Keratinocyte (primary cell): ENCODE measurements around the gene VDAC2. TPM values are rescaled to one million over a fixed set of nuclear protein-coding genes. Genes with fewer than 3 reads are reported as not detected.

Experiments used
- DNase-seq: peaks from one replicate; pipeline ENCODE4 v3.0.0-alpha.2; 2011; ENCODE audit warnings: low read depth, missing footprints, low spot score
- FAIRE-seq: peaks from 2 replicates; lab custom pipeline; 2011; peaks lifted over from hg19 to GRCh38; lab: Jason Lieb, UNC
- H2AFZ ChIP-seq: 2 replicates; pipeline ENCODE4 v1.6.0; 2012; ENCODE audit warnings: low read length, control low read depth, inconsistent platforms; ENCODE audit not compliant: control insufficient read depth
- H3K27ac ChIP-seq: 2 replicates; pipeline ENCODE4 v1.5.1; 2011; ENCODE audit warnings: low read length; ENCODE audit not compliant: control insufficient read depth, insufficient read depth
- H3K27me3 ChIP-seq: 3 replicates; pipeline ENCODE4 v1.6.0; 2011; ENCODE audit warnings: low read length; ENCODE audit not compliant: control insufficient read depth, insufficient read depth; ENCODE audit errors: extremely low read depth
- H3K36me3 ChIP-seq, 2 experiments: 2 replicates in 1 of 2; 3 replicates in 1 of 2; pipeline ENCODE4 v1.5.1; 2011; ENCODE audit warnings: low read length in 2 of 2, mild to moderate bottlenecking in 1 of 2; ENCODE audit not compliant: control insufficient read depth in 2 of 2, insufficient read depth in 2 of 2; ENCODE audit errors: extremely low read depth in 1 of 2
- H3K4me1 ChIP-seq: 3 replicates; pipeline ENCODE4 v1.5.1; 2011; ENCODE audit warnings: low read length; ENCODE audit not compliant: control insufficient read depth, insufficient read depth; ENCODE audit errors: extremely low read depth
- H3K4me2 ChIP-seq: 3 replicates; pipeline ENCODE4 v1.6.0; 2011; ENCODE audit warnings: low read depth, low read length; ENCODE audit not compliant: control insufficient read depth, insufficient read depth; ENCODE audit errors: extremely low read depth
- H3K4me3 ChIP-seq, 3 experiments: fragments of 200-600 bp in 1 of 3; sonication (generic) in 1 of 3; 2 replicates in 2 of 3; 3 replicates in 1 of 3; pipeline ENCODE4 v1.5.1; 2011 to 2016; ENCODE audit warnings: low read length in 3 of 3, mild to moderate bottlenecking in 3 of 3, control low read depth in 2 of 3, inconsistent platforms in 1 of 3, low read depth in 1 of 3, mixed read lengths in 1 of 3, mixed run types in 1 of 3, moderate library complexity in 1 of 3; ENCODE audit not compliant: control insufficient read depth in 2 of 3, insufficient read depth in 2 of 3; ENCODE audit errors: extremely low read depth in 1 of 3
- H3K79me2 ChIP-seq: 2 replicates; pipeline ENCODE4 v1.6.0; 2012; ENCODE audit warnings: low read length; ENCODE audit not compliant: control insufficient read depth, insufficient read depth
- H3K9ac ChIP-seq: 3 replicates; pipeline ENCODE4 v1.6.0; 2011; ENCODE audit warnings: low read length; ENCODE audit not compliant: control insufficient read depth, insufficient read depth; ENCODE audit errors: extremely low read depth
- H3K9me1 ChIP-seq: 3 replicates; pipeline ENCODE4 v1.6.0; 2011; ENCODE audit warnings: low read length; ENCODE audit not compliant: control insufficient read depth, insufficient read depth; ENCODE audit errors: extremely low read depth
- H3K9me3 ChIP-seq: 2 replicates; pipeline ENCODE4 v1.5.1; 2012; ENCODE audit warnings: low read depth, low read length; ENCODE audit not compliant: control insufficient read depth
- H4K20me1 ChIP-seq: 3 replicates; pipeline ENCODE4 v1.6.0; 2011; ENCODE audit warnings: low read length; ENCODE audit not compliant: control insufficient read depth, insufficient read depth; ENCODE audit errors: extremely low read depth
- EZH2 ChIP-seq: IDR thresholded peaks from one replicate; pipeline ENCODE4 v1.6.1; 2012; ENCODE audit warnings: inconsistent platforms, mild to moderate bottlenecking, low read length, moderate library complexity
- dilution Hi-C: fragments of 300-500 bp; cut with MboI; formaldehyde crosslinking; loops from one replicate; pipeline ENCODE4 v1.7.0; 2020; ENCODE audit warnings: low sequenced_read_pairs; ENCODE audit not compliant: extremely low pct_ligation_motif_present
- polyA plus RNA-seq, 5 experiments: library from polyadenylated mRNA; depleted of rRNA in 3 of 5; stranded (reverse) in 3 of 5; stranded (forward) in 1 of 5; unstranded in 1 of 5; fragments of >200 nt; gene quantifications; 1 replicate in 1 of 5; 2 replicates in 3 of 5; 3 replicates in 1 of 5; pipeline versions ENCODE4 v1.2.1 to v1.2.3, GENCODE V29; 2011 to 2012; ENCODE audit warnings: missing spikeins in 2 of 5, low read depth in 1 of 5, low replicate concordance in 1 of 5
- TF ChIP-seq, protein P1 (sequence below), 3 experiments: IDR thresholded peaks in 1 of 3; conservative IDR thresholded peaks in 1 of 3; optimal IDR thresholded peaks in 1 of 3; 2 replicates in 2 of 3; 3 replicates in 1 of 3; pipeline versions ENCODE3 to v1.5.1; 2011; ENCODE audit warnings: low read length in 3 of 3, mild to moderate bottlenecking in 3 of 3, moderate library complexity in 2 of 3, control low read depth in 1 of 3, inconsistent platforms in 1 of 3; ENCODE audit not compliant: insufficient read depth in 2 of 3; ENCODE audit errors: extremely low read depth in 1 of 3

The VDAC2 gene
- polyA plus RNA-seq, 1 donor (not counting 4 experiments of a cell fraction or from before 2014, with no cell fraction given), result 152 TPM

DNA sequence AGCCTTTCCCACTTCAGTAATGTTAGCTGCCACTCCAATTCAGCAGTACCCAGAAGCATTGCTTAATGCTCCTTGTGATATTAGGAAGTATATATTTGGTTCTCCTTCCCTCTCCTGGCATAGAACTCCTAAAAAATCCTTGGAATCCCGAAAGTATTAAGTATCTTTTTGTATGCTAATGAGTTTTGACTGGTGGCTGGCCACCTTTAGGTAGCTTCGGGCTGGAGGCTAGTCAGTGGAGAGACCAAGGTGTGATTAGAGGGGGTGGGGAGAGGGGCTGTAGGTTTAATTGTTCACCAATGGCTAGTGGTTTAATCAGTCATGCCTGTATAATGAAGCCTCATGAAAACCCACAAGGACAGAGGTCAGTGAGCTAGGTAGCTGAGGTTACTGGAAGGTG lies 12.9 kb downstream of the VDAC2 start:
- Histone ChIP-seq H3K36me3 (peaks cover 16 to 41% of the 10 kb centered on the region in 2 experiments), H3K4me1 (peaks cover 51% of the 10 kb centered on the region)

DNA sequence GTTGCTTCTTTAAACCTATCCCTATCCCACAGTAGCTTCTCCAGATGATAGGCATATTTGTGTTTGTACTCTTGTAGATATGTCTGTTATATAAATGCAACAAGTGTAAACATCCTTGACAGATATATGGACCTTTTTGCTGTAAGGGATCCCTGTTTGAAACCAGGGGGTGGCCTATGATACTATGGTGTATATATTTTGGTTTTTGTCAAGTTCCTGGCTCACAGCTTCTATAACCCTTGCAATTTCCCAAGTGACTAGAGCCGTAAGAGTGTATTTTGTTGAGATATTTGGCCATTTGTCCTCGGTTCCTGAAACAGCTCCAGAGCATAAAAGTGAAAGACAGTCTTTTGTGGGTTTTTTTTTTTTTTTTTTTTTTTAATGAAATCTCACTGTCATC lies 15.5 kb downstream of the VDAC2 start:
- peaks cover 9 to 41% of the 10 kb centered on the region in 2 experiments for H3K36me3 ChIP-seq
- peak overlapping the region; percentile 81 for H3K27ac ChIP-seq
- H2AFZ ChIP-seq, result no peak overlapping the region
- H4K20me1 ChIP-seq, result peaks cover 50% of the 10 kb centered on the region
- H3K9ac ChIP-seq, result peak overlapping the region; percentile 62
- DNase-seq, result no peak
- no peak for FAIRE-seq
- H3K4me3 ChIP-seq, result peak overlapping the region in 1 of 3 experiments; percentile 13
- H3K27me3 ChIP-seq, result no peaks in the 10 kb centered on the region
- no peak for TF ChIP-seq EZH2
- TF ChIP-seq, protein P1, sequence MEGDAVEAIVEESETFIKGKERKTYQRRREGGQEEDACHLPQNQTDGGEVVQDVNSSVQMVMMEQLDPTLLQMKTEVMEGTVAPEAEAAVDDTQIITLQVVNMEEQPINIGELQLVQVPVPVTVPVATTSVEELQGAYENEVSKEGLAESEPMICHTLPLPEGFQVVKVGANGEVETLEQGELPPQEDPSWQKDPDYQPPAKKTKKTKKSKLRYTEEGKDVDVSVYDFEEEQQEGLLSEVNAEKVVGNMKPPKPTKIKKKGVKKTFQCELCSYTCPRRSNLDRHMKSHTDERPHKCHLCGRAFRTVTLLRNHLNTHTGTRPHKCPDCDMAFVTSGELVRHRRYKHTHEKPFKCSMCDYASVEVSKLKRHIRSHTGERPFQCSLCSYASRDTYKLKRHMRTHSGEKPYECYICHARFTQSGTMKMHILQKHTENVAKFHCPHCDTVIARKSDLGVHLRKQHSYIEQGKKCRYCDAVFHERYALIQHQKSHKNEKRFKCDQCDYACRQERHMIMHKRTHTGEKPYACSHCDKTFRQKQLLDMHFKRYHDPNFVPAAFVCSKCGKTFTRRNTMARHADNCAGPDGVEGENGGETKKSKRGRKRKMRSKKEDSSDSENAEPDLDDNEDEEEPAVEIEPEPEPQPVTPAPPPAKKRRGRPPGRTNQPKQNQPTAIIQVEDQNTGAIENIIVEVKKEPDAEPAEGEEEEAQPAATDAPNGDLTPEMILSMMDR (optimal IDR thresholded peaks at IDR 0.05 in 1 of 3, IDR thresholded peaks at IDR 0.05 in 1 of 3, conservative IDR thresholded peaks at IDR 0.05 in 1 of 3; ENCODE audit: extremely low read depth in 1 of 3, insufficient read depth in 2 of 3, low read length in 3 of 3), result no peak
- H3K9me3 ChIP-seq, result no peaks in the 10 kb centered on the region
- H3K4me1 ChIP-seq, result peaks cover 59% of the 10 kb centered on the region
- peaks cover 74% of the 10 kb centered on the region for H3K79me2 ChIP-seq
- peak overlapping the region; percentile 59 for H3K4me2 ChIP-seq
- H3K9me1 ChIP-seq, result peaks cover 5% of the 10 kb centered on the region
- dilution Hi-C loops, result no loop called here

More for the DNA sequence above, 12.9 kb downstream of the VDAC2 start:
- Histone ChIP-seq H2AFZ (no peak overlapping the region), H3K79me2 (peaks cover 85% of the 10 kb centered on the region), H3K4me3 (no peak overlapping the region), H3K27ac (peak overlapping the region; percentile 24), H3K9me3 (no peaks in the 10 kb centered on the region), H3K9me1 (peaks cover 5% of the 10 kb centered on the region), H3K4me2 (peak overlapping the region; percentile 20), H3K9ac (no peak overlapping the region), H3K27me3 (no peaks in the 10 kb centered on the region), H4K20me1 (peaks cover 43% of the 10 kb centered on the region)
- FAIRE-seq, result no peak
- no peak for TF ChIP-seq EZH2
- TF ChIP-seq, protein P1 (optimal IDR thresholded peaks at IDR 0.05 in 1 of 3, IDR thresholded peaks at IDR 0.05 in 1 of 3, conservative IDR thresholded peaks at IDR 0.05 in 1 of 3; ENCODE audit: extremely low read depth in 1 of 3, insufficient read depth in 2 of 3, low read length in 3 of 3), result no peak
- dilution Hi-C loops, result no loop called here
- no peak for DNase-seq
